Mononuclear cell (primary cell): ENCODE results near the gene CRAT. TPM values are rescaled to one million over a fixed set of nuclear protein-coding genes. Genes with fewer than 3 reads are reported as not detected.

Experiments used
- H3K27me3 ChIP-seq: 2 replicates; pipeline ENCODE4 v1.6.0; 2011; ENCODE audit warnings: low read length, control low read depth; ENCODE audit not compliant: insufficient read depth
- H3K4me1 ChIP-seq: 2 replicates; pipeline ENCODE4 v1.5.1; 2011; ENCODE audit warnings: mild to moderate bottlenecking, low read length, control low read depth; ENCODE audit not compliant: insufficient read depth
- H3K4me3 ChIP-seq: 2 replicates; pipeline ENCODE4 v1.5.1; 2011; ENCODE audit warnings: mild to moderate bottlenecking, low read length, moderate library complexity
- H3K9me3 ChIP-seq: 2 replicates; pipeline ENCODE4 v1.5.1; 2011; ENCODE audit warnings: low read depth, mild to moderate bottlenecking, control low read depth, low read length
- total RNA-seq: library from RNA; depleted of rRNA; stranded (reverse); fragments of >200 nt; gene quantifications from one replicate; pipeline ENCODE4 v1.2.3, GENCODE V29; 2012

CRAT gene
- total RNA-seq, result 11.6 TPM

- Histone ChIP-seq H3K27me3 (no peaks in the 10 kb centered on the region), H3K4me3 (peak within 1 kb of the TSS; percentile 97), H3K4me1 (peaks cover 49% of the 10 kb centered on the region), H3K9me3 (no peaks in the 10 kb centered on the region)
These were observed at the start of gene CRAT, which contains the start of gene PTPA for GRCh38 chr9:129110740-129111527. Gene CRAT, minus strand, starts transcription at chr9:129110793. Its CDS starts 284 bp downstream, at chr9:129110509. Gene PTPA, plus strand, starts transcription at chr9:129111415. Its CDS starts 186 bp downstream, at chr9:129111601.

GRCh38 chr9:129156163-129156562 lies 45.6 kb upstream of the CRAT start:
- H3K4me1 ChIP-seq, result no peaks in the 10 kb centered on the region
- H3K27me3 ChIP-seq, result no peaks in the 10 kb centered on the region
- no peaks in the 10 kb centered on the region for H3K9me3 ChIP-seq
- H3K4me3 ChIP-seq, result no peak overlapping the region

- H3K27me3 ChIP-seq, result no peaks in the 10 kb centered on the region
- no peak overlapping the region for H3K4me3 ChIP-seq
- H3K4me1 ChIP-seq, result no peaks in the 10 kb centered on the region
- H3K9me3 ChIP-seq, result no peaks in the 10 kb centered on the region
These were observed 44.4 kb upstream of the CRAT start for GRCh38 chr9:129154866-129155477.

- H3K9me3 ChIP-seq, result no peaks in the 10 kb centered on the region
- no peaks in the 10 kb centered on the region for H3K27me3 ChIP-seq
- no peaks in the 10 kb centered on the region for H3K4me1 ChIP-seq
- H3K4me3 ChIP-seq, result no peak overlapping the region
These were observed 40.9 kb upstream of the CRAT start for GRCh38 chr9:129151469-129151868.

- Histone ChIP-seq H3K27me3 (no peaks in the 10 kb centered on the region), H3K9me3 (no peaks in the 10 kb centered on the region), H3K4me1 (no peaks in the 10 kb centered on the region), H3K4me3 (no peak overlapping the region)
These were observed 40.1 kb upstream of the CRAT start for GRCh38 chr9:129150672-129151211.

- H3K4me1 ChIP-seq, result no peaks in the 10 kb centered on the region
- no peaks in the 10 kb centered on the region for H3K9me3 ChIP-seq
- no peaks in the 10 kb centered on the region for H3K27me3 ChIP-seq
These were observed 39.5 kb upstream of the CRAT start for GRCh38 chr9:129150122-129150521.

GRCh38 chr9:129149442-129149841 lies 38.8 kb upstream of the CRAT start:
- Histone ChIP-seq H3K4me3 (no peak overlapping the region), H3K27me3 (no peaks in the 10 kb centered on the region), H3K4me1 (no peaks in the 10 kb centered on the region), H3K9me3 (no peaks in the 10 kb centered on the region)

More at GRCh38 chr9:129150122-129150521, 39.5 kb upstream of the CRAT start:
- no peak overlapping the region for H3K4me3 ChIP-seq

- Histone ChIP-seq H3K9me3 (no peaks in the 10 kb centered on the region), H3K4me1 (no peaks in the 10 kb centered on the region), H3K4me3 (no peak overlapping the region), H3K27me3 (no peaks in the 10 kb centered on the region)
These were observed 38.0 kb upstream of the CRAT start for GRCh38 chr9:129148463-129149204.

- Histone ChIP-seq H3K4me3 (no peak overlapping the region), H3K4me1 (peaks cover 19% of the 10 kb centered on the region), H3K9me3 (no peaks in the 10 kb centered on the region), H3K27me3 (no peaks in the 10 kb centered on the region)
These were observed 35.9 kb upstream of the CRAT start for GRCh38 chr9:129146441-129146941.

GRCh38 chr9:129145841-129146292 lies 35.3 kb upstream of the CRAT start:
- Histone ChIP-seq H3K4me1 (peaks cover 25% of the 10 kb centered on the region), H3K9me3 (no peaks in the 10 kb centered on the region)

GRCh38 chr9:129145316-129145715 lies 34.7 kb upstream of the CRAT start:
- Histone ChIP-seq H3K27me3 (no peaks in the 10 kb centered on the region), H3K4me1 (peaks cover 30% of the 10 kb centered on the region), H3K9me3 (no peaks in the 10 kb centered on the region), H3K4me3 (no peak overlapping the region)

More at GRCh38 chr9:129145841-129146292, 35.3 kb upstream of the CRAT start:
- Histone ChIP-seq H3K4me3 (no peak overlapping the region), H3K27me3 (no peaks in the 10 kb centered on the region)

GRCh38 chr9:129143031-129143927 lies 32.7 kb upstream of the CRAT start:
- H3K9me3 ChIP-seq, result no peaks in the 10 kb centered on the region
- no peaks in the 10 kb centered on the region for H3K27me3 ChIP-seq
- H3K4me3 ChIP-seq, result no peak overlapping the region
- H3K4me1 ChIP-seq, result peaks cover 42% of the 10 kb centered on the region

- no peaks in the 10 kb centered on the region for H3K27me3 ChIP-seq
- no peak overlapping the region for H3K4me3 ChIP-seq
- H3K4me1 ChIP-seq, result peaks cover 42% of the 10 kb centered on the region
- H3K9me3 ChIP-seq, result no peaks in the 10 kb centered on the region
These were observed 31.7 kb upstream of the CRAT start for GRCh38 chr9:129142138-129142935.
